Panc1 (cell line): ENCODE results near the gene LINC01488. TPM values are rescaled to one million over a fixed set of nuclear protein-coding genes. Genes with fewer than 3 reads are reported as not detected.

ENCODE experiments used
- ATAC-seq: fragments of 200-7000 bp; cut with Tn5 transposase; 2 replicates; pipeline ENCODE4 v1.9.1; 2020; ENCODE audit warnings: mild to moderate bottlenecking, moderate library complexity
- BruUV-seq: library from RNA; stranded (reverse); fragments of 400-500 nt; replicated peaks from 2 replicates; lab custom pipeline; 2021; lab: Mats Ljungman, UMichigan
- CTCF ChIA-PET: fragments of 300-600 bp; sonication (Branson Sonifier 250); formaldehyde crosslinking; loops from one replicate; lab custom pipeline; 2022; ENCODE audit warnings: antibody characterized with exemption; lab: Charles Lee
- POLR2A ChIA-PET: fragments of 300-600 bp; sonication (Branson Sonifier 250); formaldehyde crosslinking; loops from one replicate; lab custom pipeline; 2022; ENCODE audit warnings: antibody characterized with exemption; lab: Charles Lee
- DNase-seq: peaks from one replicate; pipeline ENCODE4 v3.0.0-alpha.2; 2010; ENCODE audit warnings: low read depth, low spot score
- H3K27ac ChIP-seq: 2 replicates; pipeline ENCODE4 v1.5.1; 2011; ENCODE audit warnings: mild to moderate bottlenecking, low read length, inconsistent platforms
- H3K27me3 ChIP-seq: fragments of 200-500 bp; sonication (Bioruptor generic); 2 replicates; pipeline ENCODE4 v1.6.0; 2014; ENCODE audit warnings: low read length, inconsistent platforms; ENCODE audit not compliant: control insufficient read depth, insufficient read depth
- H3K36me3 ChIP-seq: fragments of 200-500 bp; sonication (Bioruptor generic); 2 replicates; pipeline ENCODE4 v1.5.1; 2014; ENCODE audit warnings: inconsistent platforms, mild to moderate bottlenecking, low read length, moderate library complexity; ENCODE audit not compliant: control insufficient read depth, insufficient read depth
- H3K4me1 ChIP-seq: 2 replicates; pipeline ENCODE4 v1.5.1; 2011; ENCODE audit warnings: inconsistent platforms, mild to moderate bottlenecking, low read length, moderate library complexity; ENCODE audit not compliant: control insufficient read depth, insufficient read depth
- H3K4me3 ChIP-seq, 2 experiments: 2 replicates each; pipeline ENCODE4 v1.5.1; 2011 to 2012; ENCODE audit warnings: low read depth in 2 of 2, low read length in 2 of 2, mild to moderate bottlenecking in 2 of 2, inconsistent platforms in 1 of 2, moderate library complexity in 1 of 2
- H3K9me3 ChIP-seq: fragments of 200-500 bp; sonication (Bioruptor generic); 2 replicates; pipeline ENCODE4 v1.5.1; 2014; ENCODE audit warnings: low read depth, mild to moderate bottlenecking, inconsistent platforms, low read length, moderate library complexity; ENCODE audit not compliant: control insufficient read depth, insufficient read depth
- CTCF ChIP-seq: fragments of 450-650 bp; IDR thresholded peaks from 2 replicates; pipeline ENCODE4 v1.5.1; 2017; ENCODE audit warnings: mild to moderate bottlenecking
- POLR2AphosphoS5 ChIP-seq: IDR thresholded peaks from 2 replicates; pipeline ENCODE4 v1.6.1; 2012; ENCODE audit warnings: mild to moderate bottlenecking, low read depth, low read length, moderate library complexity
- REST ChIP-seq, 2 experiments: IDR thresholded peaks; 2 replicates each; pipeline ENCODE4 v1.6.1; 2011 to 2012; ENCODE audit warnings: low read depth in 2 of 2, control low read depth in 1 of 2, low read length in 1 of 2, mild to moderate bottlenecking in 1 of 2, moderate library complexity in 1 of 2; ENCODE audit not compliant: insufficient read depth in 1 of 2
- SIN3A ChIP-seq: IDR thresholded peaks from 2 replicates; pipeline ENCODE4 v1.6.1; 2012; ENCODE audit warnings: low read depth, mild to moderate bottlenecking, low read length, moderate library complexity, borderline replicate concordance; ENCODE audit not compliant: insufficient read depth
- TCF7L2 ChIP-seq: IDR thresholded peaks from 2 replicates; pipeline ENCODE4 v1.6.1; 2011; ENCODE audit warnings: mild to moderate bottlenecking, low read depth, low read length, inconsistent platforms
- in situ Hi-C: cut with HindIII; loops from 2 replicates; pipeline ENCODE4 v1.10.0; 2016; ENCODE audit warnings: low sequenced_read_pairs, low pct_unique_long_range_greater_than_20kb
- intact Hi-C: fragments of 100-400 bp; cut with micrococcal nuclease; formaldehyde crosslinking; loops from one replicate; pipeline ENCODE4 v1.10.0; 2022; ENCODE audit not compliant: unreplicated experiment
- total RNA-seq: library from RNA; stranded (reverse); gene quantifications from one replicate; pipeline ENCODE4 v1.2.1, GENCODE V29; 2021; ENCODE audit not compliant: unreplicated experiment

Gene LINC01488
- total RNA-seq, 1 experiment from 2014 or later, result not detected

- no TSS peak for BruUV-seq
- no peak for TF ChIP-seq TCF7L2
- no peak for TF ChIP-seq SIN3A
- no peak for TF ChIP-seq REST (IDR thresholded peaks at IDR 0.05; ENCODE audit: insufficient read depth in 1 of 2, low read depth in 2 of 2, low read length in 1 of 2)
- TF ChIP-seq POLR2AphosphoS5, result no peak
- no peak for TF ChIP-seq CTCF
- ATAC-seq, result no peak
- POLR2A ChIA-PET, result no interaction called here
- Histone ChIP-seq H3K27ac (no peak overlapping the region; the same call in 1 of the 2 replicates), H3K36me3 (no peaks in the 10 kb centered on the region), H3K27me3 (no peaks in the 10 kb centered on the region), H3K4me1 (peaks cover 30% of the 10 kb centered on the region), H3K4me3 (no peak overlapping the region), H3K9me3 (no peaks in the 10 kb centered on the region)
- intact Hi-C loops, result no loop called here
- in situ Hi-C loops, result no loop called here
- CTCF ChIA-PET, result no interaction called here
- DNase-seq, result no peak
Measured at GRCh38 chr11:69439651-69440464, 41.6 kb upstream of the LINC01488 start.

GRCh38 chr11:69440876-69441275 lies 40.6 kb upstream of the LINC01488 start:
- DNase-seq (no peak), ATAC-seq (no peak)
- intact Hi-C loops (no loop called here), in situ Hi-C loops (no loop called here)
- Histone ChIP-seq H3K4me3 (no peak overlapping the region), H3K4me1 (peaks cover 30% of the 10 kb centered on the region), H3K27ac (peak overlapping the region; percentile 20; the same call in 1 of the 2 replicates), H3K27me3 (no peaks in the 10 kb centered on the region), H3K36me3 (no peaks in the 10 kb centered on the region), H3K9me3 (no peaks in the 10 kb centered on the region)
- POLR2A ChIA-PET, result no interaction called here
- TF ChIP-seq TCF7L2 (no peak), POLR2AphosphoS5 (no peak)
- no TSS peak for BruUV-seq
- CTCF ChIA-PET, result no interaction called here
